NCI-H1417 (cell line): Measurements from ENCODE around the gene IL1RAPL1.
"Not testable (repeated sequence)": the region's sequence is repeated elsewhere in the genome, so short reads cannot be mapped to it uniquely, and the experiment has no call there.

Experiments
- DNase-seq, 3 experiments: peaks; one replicate each; lab custom pipeline; 2025; lab: John Stamatoyannopoulos, UW

The IL1RAPL1 gene

GRCh38 chrX:28787206-28787605 is 200.0 kb downstream of the IL1RAPL1 start:
- no peak for DNase-seq

GRCh38 chrX:28800671-28801070 is 213.4 kb downstream of the IL1RAPL1 start:
- DNase-seq = not testable (repeated sequence)

- DNase-seq = peak in 1 of 3 experiments; percentile 42
Observed at GRCh38 chrX:28802625-28803024, 215.4 kb downstream of the IL1RAPL1 start.

- peak in 1 of 3 experiments; percentile 51 for DNase-seq
Observed at GRCh38 chrX:28835991-28836390, 248.7 kb downstream of the IL1RAPL1 start.

GRCh38 chrX:28843817-28844216 is 256.6 kb downstream of the IL1RAPL1 start:
- DNase-seq = no peak

GRCh38 chrX:28847423-28847822 is 260.2 kb downstream of the IL1RAPL1 start:
- no peak for DNase-seq

GRCh38 chrX:28848707-28849106 is 261.5 kb downstream of the IL1RAPL1 start:
- DNase-seq = no peak

GRCh38 chrX:28850955-28851354 is 263.7 kb downstream of the IL1RAPL1 start:
- DNase-seq = peak in 2 of 3 experiments; percentile 12 to 68

- DNase-seq = peak in 1 of 3 experiments; percentile 55
Observed at GRCh38 chrX:28851871-28852270, 264.6 kb downstream of the IL1RAPL1 start.

GRCh38 chrX:28854637-28855036 is 267.4 kb downstream of the IL1RAPL1 start:
- DNase-seq = no peak

- no peak for DNase-seq
Observed at GRCh38 chrX:28876408-28876807, 289.2 kb downstream of the IL1RAPL1 start.

GRCh38 chrX:28876901-28877300 is 289.7 kb downstream of the IL1RAPL1 start:
- no peak for DNase-seq

- no peak for DNase-seq
Observed at GRCh38 chrX:28880136-28880535, 292.9 kb downstream of the IL1RAPL1 start.

- no peak for DNase-seq
Observed at GRCh38 chrX:28884823-28885222, 297.6 kb downstream of the IL1RAPL1 start.

GRCh38 chrX:28888416-28888815 is 301.2 kb downstream of the IL1RAPL1 start:
- DNase-seq = no peak

GRCh38 chrX:28889591-28890090 is 302.4 kb downstream of the IL1RAPL1 start:
- no peak for DNase-seq

- DNase-seq = no peak
Observed at GRCh38 chrX:28901637-28902036, 314.4 kb downstream of the IL1RAPL1 start.

GRCh38 chrX:28910487-28910886 is 323.2 kb downstream of the IL1RAPL1 start:
- no peak for DNase-seq

- peak; percentile 82 to 99 (median 96) for DNase-seq
Observed at GRCh38 chrX:28920153-28920943, 333.1 kb downstream of the IL1RAPL1 start.

GRCh38 chrX:28922106-28922505 is 334.9 kb downstream of the IL1RAPL1 start:
- DNase-seq = no peak

- no peak for DNase-seq
Observed at GRCh38 chrX:28946846-28947245, 359.6 kb downstream of the IL1RAPL1 start.

GRCh38 chrX:28960063-28960462 is 372.8 kb downstream of the IL1RAPL1 start:
- DNase-seq = no peak

GRCh38 chrX:28966331-28966730 is 379.1 kb downstream of the IL1RAPL1 start:
- no peak for DNase-seq

GRCh38 chrX:28969126-28969525 is 381.9 kb downstream of the IL1RAPL1 start:
- DNase-seq = no peak
